K562 (cell line): ENCODE measurements around the gene BOLA3. TPM values are rescaled to one million over a fixed set of nuclear protein-coding genes. Genes with fewer than 3 reads are reported as not detected.
A peak's percentile ranks its signal among the peaks of the same experiment; 100 is the strongest.

Experiments
- ARID1B ChIP-seq: fragments of 450-650 bp; IDR thresholded peaks from 2 replicates; pipeline ENCODE4 v1.6.1; 2016; ENCODE audit warnings: antibody characterized with exemption, mild to moderate bottlenecking, inconsistent platforms
- CCNT2 ChIP-seq: IDR thresholded peaks from 2 replicates; pipeline ENCODE4 v1.6.1; 2011; ENCODE audit warnings: borderline replicate concordance, low read depth, mild to moderate bottlenecking, moderate library complexity, mixed read lengths, low read length; ENCODE audit not compliant: insufficient read length; ENCODE audit errors: extremely low read depth
- CXXC5 ChIP-seq: fragments of 250-450 bp; sonication (Bioruptor Pico); IDR thresholded peaks from 2 replicates; pipeline ENCODE4 v1.8.0; 2022; ENCODE audit warnings: inconsistent platforms, mild to moderate bottlenecking, moderate library complexity
- ELF2 ChIP-seq: fragments of 250-450 bp; sonication (Bioruptor Pico); IDR thresholded peaks from 2 replicates; pipeline ENCODE4 v1.5.0; 2021; ENCODE audit warnings: mild to moderate bottlenecking
- GABPA ChIP-seq: fragments of 200-800 bp; sonication (Bioruptor generic); conservative IDR thresholded peaks from 2 replicates; pipeline ENCODE4 v1.6.1; 2016; ENCODE audit warnings: low read depth, missing genetic modification characterization, missing compliant biosample characterization
- JUNB ChIP-seq: fragments of 450-650 bp; formaldehyde crosslinking; conservative IDR thresholded peaks from 2 replicates; pipeline ENCODE4 v1.4.0; 2020; ENCODE audit warnings: mild to moderate bottlenecking
- KAT7 ChIP-seq: sonication (generic); formaldehyde crosslinking; IDR thresholded peaks from 2 replicates; pipeline ENCODE4 v1.8.0; 2022; ENCODE audit warnings: missing genetic modification reagents, mild to moderate bottlenecking, borderline replicate concordance
- MAX ChIP-seq: sonication (generic); formaldehyde crosslinking; IDR thresholded peaks from 2 replicates; pipeline ENCODE4 v1.9.0; 2022; ENCODE audit warnings: mild to moderate bottlenecking, missing genetic modification reagents
- NFIC ChIP-seq: fragments of 450-650 bp; IDR thresholded peaks from 2 replicates; pipeline ENCODE4 v1.6.1; 2017; ENCODE audit warnings: mild to moderate bottlenecking, inconsistent platforms
- ZNF512 ChIP-seq: IDR thresholded peaks from 2 replicates; pipeline ENCODE4 v1.6.1; 2016; ENCODE audit warnings: missing genetic modification characterization, missing compliant biosample characterization
- ZNF639 ChIP-seq, 2 experiments: fragments of 200-800 bp in 1 of 2; sonication (Bioruptor generic) in 1 of 2; sonication (generic) in 1 of 2; formaldehyde crosslinking in 1 of 2; IDR thresholded peaks in 1 of 2; conservative IDR thresholded peaks in 1 of 2; 2 replicates each; pipeline versions ENCODE4 v1.5.0 to v1.6.1; 2016 to 2020; ENCODE audit warnings: missing compliant biosample characterization in 1 of 2, missing genetic modification characterization in 1 of 2, missing genetic modification reagents in 1 of 2
- ZNF79 ChIP-seq: fragments of 250-450 bp; sonication (Bioruptor Pico); IDR thresholded peaks from 2 replicates; pipeline ENCODE4 v1.4.0; 2020; ENCODE audit warnings: low read depth, mild to moderate bottlenecking, moderate library complexity
- polyA plus RNA-seq, 8 experiments: library from polyadenylated mRNA; depleted of rRNA in 4 of 8; stranded (reverse) in 5 of 8; unstranded in 3 of 8; fragments of >200 nt; fragmentation: Nextera tagmentation in 2 of 8; fragmentation: Illumina TruSeq in 1 of 8; extraction: Ambion mirVana in 2 of 8; extraction: Trizol in 1 of 8; gene quantifications; 2 replicates each; pipeline versions ENCODE4 v1.2.1 to v1.2.3, GENCODE V29; 2011 to 2014; ENCODE audit warnings: inconsistent platforms in 1 of 8, missing spikeins in 1 of 8
- total RNA-seq, 7 experiments: library from RNA; depleted of rRNA in 6 of 7; stranded (reverse); fragments of >200 nt in 6 of 7; fragmentation: Illumina TruSeq in 2 of 7; extraction: Trizol in 2 of 7; gene quantifications; 2 replicates each; pipeline versions ENCODE4 v1.2.1 to v1.2.3, GENCODE V29; 2011 to 2021; ENCODE audit warnings: low replicate concordance in 1 of 7
- TF ChIP-seq, protein P1 (sequence below), 2 experiments: fragments of 450-650 bp in 1 of 2; sonication (generic) in 1 of 2; formaldehyde crosslinking in 1 of 2; IDR thresholded peaks; 2 replicates each; pipeline versions ENCODE4 v1.7.1 to v1.9.0; 2016 to 2022; ENCODE audit warnings: inconsistent platforms in 1 of 2, mild to moderate bottlenecking in 1 of 2, missing genetic modification reagents in 1 of 2

Gene BOLA3
- total and polyA plus RNA-seq, 9 of the 15 experiments (the other 6 are each of a cell fraction or from before 2014, with no cell fraction given), result 149 to 619 (median 255) TPM

GRCh38 chr2:74147727-74148456, at the start of gene BOLA3 (continued):
- TF ChIP-seq, protein P1, sequence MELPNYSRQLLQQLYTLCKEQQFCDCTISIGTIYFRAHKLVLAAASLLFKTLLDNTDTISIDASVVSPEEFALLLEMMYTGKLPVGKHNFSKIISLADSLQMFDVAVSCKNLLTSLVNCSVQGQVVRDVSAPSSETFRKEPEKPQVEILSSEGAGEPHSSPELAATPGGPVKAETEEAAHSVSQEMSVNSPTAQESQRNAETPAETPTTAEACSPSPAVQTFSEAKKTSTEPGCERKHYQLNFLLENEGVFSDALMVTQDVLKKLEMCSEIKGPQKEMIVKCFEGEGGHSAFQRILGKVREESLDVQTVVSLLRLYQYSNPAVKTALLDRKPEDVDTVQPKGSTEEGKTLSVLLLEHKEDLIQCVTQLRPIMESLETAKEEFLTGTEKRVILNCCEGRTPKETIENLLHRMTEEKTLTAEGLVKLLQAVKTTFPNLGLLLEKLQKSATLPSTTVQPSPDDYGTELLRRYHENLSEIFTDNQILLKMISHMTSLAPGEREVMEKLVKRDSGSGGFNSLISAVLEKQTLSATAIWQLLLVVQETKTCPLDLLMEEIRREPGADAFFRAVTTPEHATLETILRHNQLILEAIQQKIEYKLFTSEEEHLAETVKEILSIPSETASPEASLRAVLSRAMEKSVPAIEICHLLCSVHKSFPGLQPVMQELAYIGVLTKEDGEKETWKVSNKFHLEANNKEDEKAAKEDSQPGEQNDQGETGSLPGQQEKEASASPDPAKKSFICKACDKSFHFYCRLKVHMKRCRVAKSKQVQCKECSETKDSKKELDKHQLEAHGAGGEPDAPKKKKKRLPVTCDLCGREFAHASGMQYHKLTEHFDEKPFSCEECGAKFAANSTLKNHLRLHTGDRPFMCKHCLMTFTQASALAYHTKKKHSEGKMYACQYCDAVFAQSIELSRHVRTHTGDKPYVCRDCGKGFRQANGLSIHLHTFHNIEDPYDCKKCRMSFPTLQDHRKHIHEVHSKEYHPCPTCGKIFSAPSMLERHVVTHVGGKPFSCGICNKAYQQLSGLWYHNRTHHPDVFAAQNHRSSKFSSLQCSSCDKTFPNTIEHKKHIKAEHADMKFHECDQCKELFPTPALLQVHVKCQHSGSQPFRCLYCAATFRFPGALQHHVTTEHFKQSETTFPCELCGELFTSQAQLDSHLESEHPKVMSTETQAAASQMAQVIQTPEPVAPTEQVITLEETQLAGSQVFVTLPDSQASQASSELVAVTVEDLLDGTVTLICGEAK (IDR thresholded peaks at IDR 0.05), result no peak; the same call in 1 of the 2 replicates
- TF ChIP-seq, protein P1 (CRISPR knock-in tag; IDR thresholded peaks at IDR 0.05), result no peak
- 0 out of 2 replicates have a peak, but pooled peaks have one; percentile 11 for TF ChIP-seq NFIC
- TF ChIP-seq JUNB, result no peak
- TF ChIP-seq ZNF512 (tag), result no peak
- TF ChIP-seq ELF2 (CRISPR knock-in tag), result no peak
- peak; percentile 90 for TF ChIP-seq CXXC5 (CRISPR knock-in tag)
- TF ChIP-seq ZNF79 (CRISPR knock-in tag), result no peak
- 0 out of 2 replicates have a peak, but pooled peaks have one; percentile 8 for TF ChIP-seq MAX (CRISPR knock-in tag)
- peak; percentile 49 for TF ChIP-seq GABPA
- TF ChIP-seq CCNT2, result peak; percentile 90
- no peak for TF ChIP-seq ZNF639 (CRISPR knock-in tag; conservative IDR thresholded peaks at IDR 0.05 in 1 of 2, IDR thresholded peaks at IDR 0.05 in 1 of 2)
- no peak for TF ChIP-seq ARID1B
- TF ChIP-seq KAT7 (CRISPR knock-in tag), result peak; percentile 86; the same call in 1 of the 2 replicates
